ENCODE measurements around the gene PCSK1N. TPM values are rescaled to one million over a fixed set of nuclear protein-coding genes. Genes with fewer than 3 reads are reported as not detected.

PCSK1N gene
- total RNA-seq, 3 donors from 2014 or later = 2.8 to 3.4 (median 2.9) TPM

- ATAC-seq (no peak), DNase-seq (no peak)
- Mint-ChIP-seq H3K36me3 (ENCODE audit: insufficient read depth) (no peaks in the 10 kb centered on the region), H3K4me3 (no peak overlapping the region), H3K27me3 (ENCODE audit: low read depth) (peaks cover 3% of the 10 kb centered on the region), H3K4me1 (ENCODE audit: low read depth) (peaks cover 10% of the 10 kb centered on the region), H3K9me3 (no peaks in the 10 kb centered on the region)
These were observed 45.8 kb downstream of the PCSK1N start for GRCh38 chrX:48789366-48790220.

GRCh38 chrX:48787505-48788443, 47.6 kb downstream of the PCSK1N start:
- ATAC-seq (no peak), DNase-seq (no peak)
- no peaks in the 10 kb centered on the region for H3K9me3 Mint-ChIP-seq
- H3K4me3 Mint-ChIP-seq = no peak overlapping the region
- peaks cover 3% of the 10 kb centered on the region for H3K27me3 Mint-ChIP-seq (ENCODE audit: low read depth)
- peaks cover 10% of the 10 kb centered on the region for H3K4me1 Mint-ChIP-seq (ENCODE audit: low read depth)
- no peaks in the 10 kb centered on the region for H3K36me3 Mint-ChIP-seq (ENCODE audit: insufficient read depth)

DNA sequence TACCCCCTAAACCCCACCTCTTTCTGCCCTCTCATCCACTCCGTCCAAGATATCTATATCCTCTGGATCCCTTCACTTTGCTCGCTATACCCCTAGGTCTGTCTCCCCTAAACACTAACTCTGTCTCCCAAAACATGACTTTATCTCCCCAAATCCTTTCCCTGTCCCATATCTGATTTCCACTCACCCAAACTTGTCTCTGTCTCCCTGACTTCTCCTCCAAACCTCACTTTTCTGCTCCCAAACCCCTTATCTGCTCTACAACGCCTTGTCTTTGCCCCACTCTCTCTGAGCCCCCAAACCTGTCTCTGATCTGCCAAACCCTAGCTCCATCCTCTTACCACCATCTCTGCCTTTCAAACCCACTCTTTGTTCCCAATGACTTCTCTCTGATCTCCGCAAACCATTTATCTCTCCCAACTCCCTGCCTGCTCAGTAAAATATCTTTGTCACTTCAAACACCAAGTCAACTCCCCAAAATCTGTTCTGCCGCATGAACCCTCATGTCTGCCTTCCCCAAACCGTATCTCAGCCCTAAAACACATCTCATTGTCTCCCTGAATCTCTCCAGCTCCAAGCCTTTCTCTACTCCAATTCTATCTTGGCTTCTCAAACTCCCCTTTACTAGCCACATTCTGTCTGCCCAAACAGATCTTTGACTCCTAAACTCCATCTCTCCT, 48.4 kb downstream of the PCSK1N start:
- Mint-ChIP-seq H3K36me3 (ENCODE audit: insufficient read depth) (no peaks in the 10 kb centered on the region), H3K4me3 (no peak overlapping the region), H3K4me1 (ENCODE audit: low read depth) (peaks cover 10% of the 10 kb centered on the region), H3K27me3 (ENCODE audit: low read depth) (peaks cover 3% of the 10 kb centered on the region), H3K9me3 (no peaks in the 10 kb centered on the region)
- DNase-seq (no peak), ATAC-seq (no peak)

- peaks cover 3% of the 10 kb centered on the region for H3K27me3 Mint-ChIP-seq (ENCODE audit: low read depth)
- no peaks in the 10 kb centered on the region for H3K9me3 Mint-ChIP-seq
- H3K36me3 Mint-ChIP-seq (ENCODE audit: insufficient read depth) = no peaks in the 10 kb centered on the region
- H3K4me3 Mint-ChIP-seq = no peak within 1 kb of the TSS
- DNase-seq (no peak), ATAC-seq (no peak)
- peaks cover 10% of the 10 kb centered on the region for H3K4me1 Mint-ChIP-seq (ENCODE audit: low read depth)
These were observed 49.0 kb downstream of the PCSK1N start, which contains the start of gene GATA1 for GRCh38 chrX:48786341-48786800. Gene GATA1 (plus strand): TSS chrX:48786590. CDS start chrX:48791110, 4,520 bp downstream.

- Mint-ChIP-seq H3K36me3 (ENCODE audit: insufficient read depth) (no peaks in the 10 kb centered on the region), H3K27me3 (ENCODE audit: low read depth) (peaks cover 3% of the 10 kb centered on the region), H3K9me3 (no peaks in the 10 kb centered on the region), H3K4me3 (no peak overlapping the region), H3K4me1 (ENCODE audit: low read depth) (peaks cover 10% of the 10 kb centered on the region)
- ATAC-seq (no peak), DNase-seq (no peak)
These were observed 49.7 kb downstream of the PCSK1N start for GRCh38 chrX:48785540-48786214.

DNA sequence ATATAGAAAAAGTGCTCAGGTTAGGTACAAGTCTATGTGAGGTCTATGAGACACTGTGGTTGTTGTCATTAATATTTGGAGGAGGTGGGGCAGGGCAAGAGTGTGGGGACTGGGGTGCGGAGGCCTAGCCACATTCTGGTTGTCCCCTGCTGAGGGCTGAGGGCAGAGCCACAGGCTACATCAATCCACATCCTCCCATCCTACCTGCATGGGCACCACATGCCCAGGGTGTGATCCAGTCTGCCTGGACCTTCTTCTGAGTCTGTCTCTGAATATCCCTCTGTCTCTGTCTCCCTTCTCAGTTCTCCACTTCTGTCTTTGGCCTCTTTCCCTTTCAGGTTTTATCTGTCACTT, 50.2 kb downstream of the PCSK1N start:
- Mint-ChIP-seq H3K27me3 (ENCODE audit: low read depth) (peaks cover 3% of the 10 kb centered on the region), H3K4me1 (ENCODE audit: low read depth) (peaks cover 10% of the 10 kb centered on the region)

GRCh38 chrX:48784726-48785125, 50.7 kb downstream of the PCSK1N start:
- H3K27me3 Mint-ChIP-seq (ENCODE audit: low read depth) = peaks cover 3% of the 10 kb centered on the region
- ATAC-seq (no peak), DNase-seq (no peak)
- H3K9me3 Mint-ChIP-seq = no peaks in the 10 kb centered on the region
- peaks cover 8% of the 10 kb centered on the region for H3K4me1 Mint-ChIP-seq (ENCODE audit: low read depth)
- H3K4me3 Mint-ChIP-seq = no peak overlapping the region
- H3K36me3 Mint-ChIP-seq (ENCODE audit: insufficient read depth) = no peaks in the 10 kb centered on the region

More for the DNA sequence above, 50.2 kb downstream of the PCSK1N start:
- Mint-ChIP-seq H3K9me3 (no peaks in the 10 kb centered on the region), H3K4me3 (no peak overlapping the region), H3K36me3 (ENCODE audit: insufficient read depth) (no peaks in the 10 kb centered on the region)
- no peak for DNase-seq
- ATAC-seq = no peak

GRCh38 chrX:48782795-48783194, 52.6 kb downstream of the PCSK1N start:
- Mint-ChIP-seq H3K4me3 (no peak overlapping the region), H3K4me1 (ENCODE audit: low read depth) (no peaks in the 10 kb centered on the region), H3K27me3 (ENCODE audit: low read depth) (peaks cover 3% of the 10 kb centered on the region), H3K9me3 (no peaks in the 10 kb centered on the region), H3K36me3 (ENCODE audit: insufficient read depth) (no peaks in the 10 kb centered on the region)
- DNase-seq = no peak
- no peak for ATAC-seq

- Mint-ChIP-seq H3K36me3 (ENCODE audit: insufficient read depth) (no peaks in the 10 kb centered on the region), H3K9me3 (no peaks in the 10 kb centered on the region), H3K4me3 (no peak overlapping the region), H3K27me3 (ENCODE audit: low read depth) (peaks cover 2% of the 10 kb centered on the region), H3K4me1 (ENCODE audit: low read depth) (no peaks in the 10 kb centered on the region)
- no peak for DNase-seq
- ATAC-seq = no peak
These were observed 53.2 kb downstream of the PCSK1N start for GRCh38 chrX:48782216-48782615.

- ATAC-seq = no peak
- no peaks in the 10 kb centered on the region for H3K27me3 Mint-ChIP-seq (ENCODE audit: low read depth)
- H3K4me3 Mint-ChIP-seq = no peak overlapping the region
- no peaks in the 10 kb centered on the region for H3K4me1 Mint-ChIP-seq (ENCODE audit: low read depth)
- H3K36me3 Mint-ChIP-seq (ENCODE audit: insufficient read depth) = no peaks in the 10 kb centered on the region
- DNase-seq = no peak
- no peaks in the 10 kb centered on the region for H3K9me3 Mint-ChIP-seq
These were observed 53.7 kb downstream of the PCSK1N start for GRCh38 chrX:48781705-48782104.

Other genes with a start within 250 kb of the PCSK1N start
- gene WDR13, start 238.1 kb downstream of the PCSK1N start, total RNA-seq = 10 to 100 TPM; 36.4 to 49.5 (median 36.9) TPM
- gene WAS, start 151.8 kb downstream of the PCSK1N start, total RNA-seq = 10 to 100 TPM; 83.3 to 86.5 (median 86.2) TPM
- gene SUV39H1, start 138.9 kb downstream of the PCSK1N start, total RNA-seq = 10 to 100 TPM; 21.2 to 25.5 (median 23.2) TPM
- gene GLOD5, start 73.9 kb downstream of the PCSK1N start, total RNA-seq = not detected
- gene GATA1, start 49.0 kb downstream of the PCSK1N start, total RNA-seq = under 1 TPM; 0.27 to 0.40 (median 0.33) TPM
- 10 to 100 TPM; 40.2 to 52.1 (median 44.2) TPM for gene HDAC6, start 33.5 kb downstream of the PCSK1N start, total RNA-seq
- under 1 TPM in 1 of 3 donors, not detected in 2; 0.37 TPM for gene ERAS, start 9.1 kb downstream of the PCSK1N start, total RNA-seq
- 100 to 1,000 TPM in 2 of 3 donors, 10 to 100 TPM in 1; 92.7 to 107 (median 102) TPM for gene TIMM17B, start 62.2 kb upstream of the PCSK1N start, total RNA-seq
- 100 to 1,000 TPM; 130 to 147 (median 139) TPM for gene PQBP1, start 62.3 kb upstream of the PCSK1N start, total RNA-seq
- 10 to 100 TPM; 23.1 to 31.5 (median 30.6) TPM for gene SLC35A2, start 76.0 kb upstream of the PCSK1N start, total RNA-seq
- 100 to 1,000 TPM; 197 to 279 (median 270) TPM for gene PIM2, start 83.4 kb upstream of the PCSK1N start, total RNA-seq
- 10 to 100 TPM; 55.5 to 65.2 (median 57.8) TPM for gene OTUD5, start 122.0 kb upstream of the PCSK1N start, total RNA-seq
- gene KCND1, start 136.2 kb upstream of the PCSK1N start, total RNA-seq = 1 to 10 TPM in 2 of 3 donors, under 1 TPM in 1; 0.71 to 1.1 (median 1.1) TPM
- gene GRIPAP1, start 166.7 kb upstream of the PCSK1N start, total RNA-seq = 10 to 100 TPM; 42.2 to 58.1 (median 44.1) TPM
- 10 to 100 TPM; 22.8 to 28.8 (median 23.4) TPM for gene TFE3, start 207.7 kb upstream of the PCSK1N start, total RNA-seq
- gene CCDC120, start 223.4 kb upstream of the PCSK1N start, total RNA-seq = 1 to 10 TPM; 3.3 to 4.2 (median 4.0) TPM
- gene PRAF2, start 238.4 kb upstream of the PCSK1N start, total RNA-seq = 10 to 100 TPM; 10.5 to 12.7 (median 11.4) TPM
- gene WDR45, start 244.3 kb upstream of the PCSK1N start, total RNA-seq = 10 to 100 TPM; 31.0 to 37.9 (median 36.5) TPM